K562 (cell line): ENCODE measurements around the gene SH3BGR.
A peak's percentile ranks its signal among the peaks of the same experiment; 100 is the strongest.

Experiments used
- CBFA2T2 ChIP-seq: fragments of 450-650 bp; conservative IDR thresholded peaks from 2 replicates; pipeline ENCODE4 v1.6.1; 2017; ENCODE audit warnings: mild to moderate bottlenecking
- CEBPB ChIP-seq: fragments of 450-650 bp; IDR thresholded peaks from 2 replicates; pipeline ENCODE4 v1.6.1; 2016; ENCODE audit warnings: missing genetic modification characterization, missing compliant biosample characterization
- CTCF ChIP-seq, 3 experiments: IDR thresholded peaks in 2 of 3; conservative IDR thresholded peaks in 1 of 3; 2 replicates each; pipeline ENCODE4 v1.5.1; 2011 to 2012; ENCODE audit warnings: low read length in 3 of 3, mild to moderate bottlenecking in 3 of 3, control low read depth in 2 of 3, improper control_type of control experiment in 1 of 3, inconsistent platforms in 1 of 3, low read depth in 1 of 3, mixed read lengths in 1 of 3, moderate library complexity in 1 of 3; ENCODE audit not compliant: insufficient read depth in 2 of 3
- ESRRB ChIP-seq: fragments of 250-450 bp; sonication (Bioruptor Pico); IDR thresholded peaks from 2 replicates; pipeline ENCODE4 v1.5.0; 2020; ENCODE audit warnings: mild to moderate bottlenecking, moderate library complexity, borderline replicate concordance
- EZH2 ChIP-seq: IDR thresholded peaks from 2 replicates; pipeline ENCODE4 v1.6.1; 2012; ENCODE audit warnings: low read depth, mild to moderate bottlenecking, inconsistent platforms, low read length, borderline replicate concordance
- SMARCC2 ChIP-seq: fragments of 450-650 bp; IDR thresholded peaks from 2 replicates; pipeline ENCODE4 v1.6.1; 2017; ENCODE audit warnings: antibody characterized with exemption, moderate library complexity, mild to moderate bottlenecking, low read depth
- TOE1 ChIP-seq, 2 experiments: fragments of 450-650 bp in 1 of 2; sonication (generic) in 1 of 2; formaldehyde crosslinking in 1 of 2; IDR thresholded peaks; 2 replicates each; pipeline versions ENCODE4 v1.7.1 to v1.8.0; 2016 to 2022; ENCODE audit warnings: borderline replicate concordance in 2 of 2, mild to moderate bottlenecking in 2 of 2, antibody characterized with exemption in 1 of 2, inconsistent platforms in 1 of 2, low read depth in 1 of 2, missing genetic modification reagents in 1 of 2, moderate library complexity in 1 of 2
- ZNF146 ChIP-seq: IDR thresholded peaks from one replicate; pipeline ENCODE4 v1.6.1; 2018; ENCODE audit warnings: missing compliant biosample characterization; ENCODE audit not compliant: unreplicated experiment
- TF ChIP-seq, protein P1 (sequence below): fragments of 450-650 bp; IDR thresholded peaks from 2 replicates; pipeline ENCODE4 v1.6.1; 2017; ENCODE audit warnings: antibody characterized with exemption, mild to moderate bottlenecking

- TF ChIP-seq EZH2 (no peak), CTCF (IDR thresholded peaks at IDR 0.05 in 2 of 3, conservative IDR thresholded peaks at IDR 0.05 in 1 of 3; ENCODE audit: insufficient read depth in 2 of 3, low read depth in 1 of 3, low read length in 3 of 3) (peak; percentile 87 to 96 (median 89)), ZNF146 (CRISPR knock-in tag) (no peak), CEBPB (no peak), SMARCC2 (no peak), TOE1 (IDR thresholded peaks at IDR 0.05; ENCODE audit: borderline replicate concordance) (no peak), TOE1 (CRISPR knock-in tag; IDR thresholded peaks at IDR 0.05; ENCODE audit: borderline replicate concordance, low read depth) (no peak), CBFA2T2 (no peak), ESRRB (no peak)
- TF ChIP-seq, protein P1, sequence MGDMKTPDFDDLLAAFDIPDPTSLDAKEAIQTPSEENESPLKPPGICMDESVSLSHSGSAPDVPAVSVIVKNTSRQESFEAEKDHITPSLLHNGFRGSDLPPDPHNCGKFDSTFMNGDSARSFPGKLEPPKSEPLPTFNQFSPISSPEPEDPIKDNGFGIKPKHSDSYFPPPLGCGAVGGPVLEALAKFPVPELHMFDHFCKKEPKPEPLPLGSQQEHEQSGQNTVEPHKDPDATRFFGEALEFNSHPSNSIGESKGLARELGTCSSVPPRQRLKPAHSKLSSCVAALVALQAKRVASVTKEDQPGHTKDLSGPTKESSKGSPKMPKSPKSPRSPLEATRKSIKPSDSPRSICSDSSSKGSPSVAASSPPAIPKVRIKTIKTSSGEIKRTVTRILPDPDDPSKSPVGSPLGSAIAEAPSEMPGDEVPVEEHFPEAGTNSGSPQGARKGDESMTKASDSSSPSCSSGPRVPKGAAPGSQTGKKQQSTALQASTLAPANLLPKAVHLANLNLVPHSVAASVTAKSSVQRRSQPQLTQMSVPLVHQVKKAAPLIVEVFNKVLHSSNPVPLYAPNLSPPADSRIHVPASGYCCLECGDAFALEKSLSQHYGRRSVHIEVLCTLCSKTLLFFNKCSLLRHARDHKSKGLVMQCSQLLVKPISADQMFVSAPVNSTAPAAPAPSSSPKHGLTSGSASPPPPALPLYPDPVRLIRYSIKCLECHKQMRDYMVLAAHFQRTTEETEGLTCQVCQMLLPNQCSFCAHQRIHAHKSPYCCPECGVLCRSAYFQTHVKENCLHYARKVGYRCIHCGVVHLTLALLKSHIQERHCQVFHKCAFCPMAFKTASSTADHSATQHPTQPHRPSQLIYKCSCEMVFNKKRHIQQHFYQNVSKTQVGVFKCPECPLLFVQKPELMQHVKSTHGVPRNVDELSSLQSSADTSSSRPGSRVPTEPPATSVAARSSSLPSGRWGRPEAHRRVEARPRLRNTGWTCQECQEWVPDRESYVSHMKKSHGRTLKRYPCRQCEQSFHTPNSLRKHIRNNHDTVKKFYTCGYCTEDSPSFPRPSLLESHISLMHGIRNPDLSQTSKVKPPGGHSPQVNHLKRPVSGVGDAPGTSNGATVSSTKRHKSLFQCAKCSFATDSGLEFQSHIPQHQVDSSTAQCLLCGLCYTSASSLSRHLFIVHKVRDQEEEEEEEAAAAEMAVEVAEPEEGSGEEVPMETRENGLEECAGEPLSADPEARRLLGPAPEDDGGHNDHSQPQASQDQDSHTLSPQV, result 0 out of 2 replicates have a peak, but pooled peaks have one; percentile 22
Measured at GRCh38 chr21:39441502-39442475, 10.0 kb upstream of the SH3BGR start.
